ENCODE measurements around the gene EP400.
"Not testable (repeated sequence)": the region's sequence is repeated elsewhere in the genome, so short reads cannot be mapped to it uniquely, and the experiment has no call there.

EP400 gene

GRCh38 chr12:132049442-132049841, 99.7 kb downstream of the EP400 start:
- no peak for DNase-seq

GRCh38 chr12:132049876-132050275, 100.1 kb downstream of the EP400 start:
- no peak for DNase-seq

GRCh38 chr12:132051718-132052117, 102.0 kb downstream of the EP400 start:
- not testable (repeated sequence) for DNase-seq

- DNase-seq = no peak
Observed at GRCh38 chr12:132052196-132052932, 102.6 kb downstream of the EP400 start.

- no peak for DNase-seq
Observed at GRCh38 chr12:132053338-132054330, 103.9 kb downstream of the EP400 start.

GRCh38 chr12:132054983-132055382, 105.2 kb downstream of the EP400 start:
- no peak for DNase-seq

- DNase-seq = no peak
Observed at GRCh38 chr12:132055535-132056096, 105.9 kb downstream of the EP400 start.

- DNase-seq = no peak
Observed at GRCh38 chr12:132056320-132056719, 106.6 kb downstream of the EP400 start.

GRCh38 chr12:132056951-132057350, 107.2 kb downstream of the EP400 start:
- DNase-seq = no peak

GRCh38 chr12:132057691-132058090, 107.9 kb downstream of the EP400 start:
- DNase-seq = no peak

GRCh38 chr12:132061197-132061596, 111.5 kb downstream of the EP400 start:
- no peak for DNase-seq

GRCh38 chr12:132061641-132062430, 112.1 kb downstream of the EP400 start:
- no peak for DNase-seq

- DNase-seq = no peak
Observed at GRCh38 chr12:132062481-132062880, 112.7 kb downstream of the EP400 start.

- no peak for DNase-seq
Observed at GRCh38 chr12:132063491-132063890, 113.7 kb downstream of the EP400 start.

GRCh38 chr12:132064631-132065030, 114.9 kb downstream of the EP400 start:
- DNase-seq = no peak

- DNase-seq = no peak
Observed at GRCh38 chr12:132065203-132065602, 115.5 kb downstream of the EP400 start.

- DNase-seq = no peak
Observed at GRCh38 chr12:132065609-132066344, 116.0 kb downstream of the EP400 start.

GRCh38 chr12:132066345-132066685, 116.6 kb downstream of the EP400 start:
- DNase-seq = no peak

- DNase-seq = no peak
Observed at GRCh38 chr12:132066749-132067148, 117.0 kb downstream of the EP400 start.

GRCh38 chr12:132067182-132067581, 117.4 kb downstream of the EP400 start:
- no peak for DNase-seq

GRCh38 chr12:132068250-132068649, 118.5 kb downstream of the EP400 start:
- DNase-seq = no peak

All from stimulated activated CD4-positive, alpha-beta T cell treated with anti-CD3 and anti-CD28 coated beads, Interleukin-12 subunit alpha, Interleukin-12 subunit beta, amount 100 ng/mL, for 4 hours (primary cell).